ENCODE data around the gene WFIKKN1.

The WFIKKN1 gene

DNA sequence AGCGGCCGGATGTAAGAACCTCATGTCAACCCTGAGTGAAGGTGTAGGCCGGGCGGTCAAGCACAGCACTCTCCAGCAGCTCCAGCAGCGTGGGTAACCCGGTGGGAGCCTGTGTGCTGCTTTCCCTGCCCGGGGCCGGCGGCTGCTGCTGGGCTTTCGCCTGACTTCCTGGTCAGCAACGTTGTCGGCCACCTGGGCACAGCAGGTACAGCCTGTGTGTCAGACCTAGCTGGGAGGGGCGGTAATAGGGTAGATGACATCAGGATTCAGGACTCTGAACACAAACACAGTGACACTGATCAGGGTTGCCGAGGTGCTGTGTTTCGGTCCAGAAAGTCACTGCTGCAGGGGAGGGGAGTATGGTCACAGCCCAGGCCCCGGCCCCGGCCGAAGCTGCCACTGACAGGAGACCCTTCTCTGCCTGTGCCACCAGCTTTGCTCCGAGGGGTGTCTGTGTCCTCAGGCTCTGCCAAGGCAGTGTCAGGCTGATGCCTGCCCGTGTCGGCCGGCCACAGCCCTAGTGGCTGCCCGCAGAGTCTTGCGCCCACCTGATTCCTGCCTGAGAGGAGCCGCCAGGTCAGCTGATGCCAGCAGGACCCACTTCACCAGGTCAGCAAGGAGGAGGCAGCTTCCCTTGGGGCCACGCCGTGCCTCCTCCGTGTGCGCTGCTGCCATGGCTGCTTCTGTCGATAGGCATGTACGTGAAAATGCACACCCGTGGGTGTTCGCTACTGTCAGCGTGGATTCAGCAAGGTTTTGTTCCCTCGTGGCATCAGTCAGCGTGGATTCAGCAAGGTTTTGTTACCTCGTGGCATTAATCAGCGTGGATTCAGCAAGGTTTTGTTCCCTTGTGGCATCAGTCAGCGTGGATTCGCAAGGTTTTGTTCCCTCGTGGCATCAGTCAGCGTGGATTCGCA, 31.7 kb upstream of the WFIKKN1 start:
- ATAC-seq = no peak

DNA sequence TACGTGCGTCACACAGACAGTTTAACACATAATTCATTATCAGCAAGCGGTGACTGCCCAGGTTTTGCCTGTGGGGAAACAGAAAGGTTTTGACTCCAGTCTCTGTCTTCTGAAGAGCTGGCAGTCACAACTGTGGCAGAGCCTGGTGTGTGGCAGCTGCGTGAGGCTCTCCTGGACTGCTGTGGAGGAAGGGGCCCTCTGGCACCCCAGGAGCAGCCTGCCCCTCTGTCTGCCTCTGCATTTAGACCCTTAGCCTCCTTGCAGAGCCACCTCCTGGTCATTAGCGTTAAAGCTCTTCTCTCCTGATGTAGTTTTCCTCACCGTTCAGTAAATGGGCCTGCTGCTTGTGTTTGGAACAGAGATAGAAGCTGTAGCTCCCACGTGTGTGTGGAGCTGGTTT, 30.0 kb upstream of the WFIKKN1 start:
- TF ChIP-seq ZNF70 (CRISPR knock-in tag; IDR thresholded peaks at IDR 0.05) (no peak), ZFP3 (CRISPR knock-in tag; IDR thresholded peaks at IDR 0.05) (no peak), OSR1 (CRISPR knock-in tag; IDR thresholded peaks at IDR 0.05) (no peak), PPARA (CRISPR knock-in tag; IDR thresholded peaks at IDR 0.05; ENCODE audit: borderline replicate concordance) (no peak), ESRRG (CRISPR knock-in tag; IDR thresholded peaks at IDR 0.05) (no peak), ZNF8 (CRISPR knock-in tag; IDR thresholded peaks at IDR 0.05) (no peak)
- TF ChIP-seq, protein P1, sequence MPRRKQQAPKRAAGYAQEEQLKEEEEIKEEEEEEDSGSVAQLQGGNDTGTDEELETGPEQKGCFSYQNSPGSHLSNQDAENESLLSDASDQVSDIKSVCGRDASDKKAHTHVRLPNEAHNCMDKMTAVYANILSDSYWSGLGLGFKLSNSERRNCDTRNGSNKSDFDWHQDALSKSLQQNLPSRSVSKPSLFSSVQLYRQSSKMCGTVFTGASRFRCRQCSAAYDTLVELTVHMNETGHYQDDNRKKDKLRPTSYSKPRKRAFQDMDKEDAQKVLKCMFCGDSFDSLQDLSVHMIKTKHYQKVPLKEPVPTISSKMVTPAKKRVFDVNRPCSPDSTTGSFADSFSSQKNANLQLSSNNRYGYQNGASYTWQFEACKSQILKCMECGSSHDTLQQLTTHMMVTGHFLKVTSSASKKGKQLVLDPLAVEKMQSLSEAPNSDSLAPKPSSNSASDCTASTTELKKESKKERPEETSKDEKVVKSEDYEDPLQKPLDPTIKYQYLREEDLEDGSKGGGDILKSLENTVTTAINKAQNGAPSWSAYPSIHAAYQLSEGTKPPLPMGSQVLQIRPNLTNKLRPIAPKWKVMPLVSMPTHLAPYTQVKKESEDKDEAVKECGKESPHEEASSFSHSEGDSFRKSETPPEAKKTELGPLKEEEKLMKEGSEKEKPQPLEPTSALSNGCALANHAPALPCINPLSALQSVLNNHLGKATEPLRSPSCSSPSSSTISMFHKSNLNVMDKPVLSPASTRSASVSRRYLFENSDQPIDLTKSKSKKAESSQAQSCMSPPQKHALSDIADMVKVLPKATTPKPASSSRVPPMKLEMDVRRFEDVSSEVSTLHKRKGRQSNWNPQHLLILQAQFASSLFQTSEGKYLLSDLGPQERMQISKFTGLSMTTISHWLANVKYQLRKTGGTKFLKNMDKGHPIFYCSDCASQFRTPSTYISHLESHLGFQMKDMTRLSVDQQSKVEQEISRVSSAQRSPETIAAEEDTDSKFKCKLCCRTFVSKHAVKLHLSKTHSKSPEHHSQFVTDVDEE (CRISPR knock-in tag; IDR thresholded peaks at IDR 0.05) = no peak
- TF ChIP-seq, protein P2, sequence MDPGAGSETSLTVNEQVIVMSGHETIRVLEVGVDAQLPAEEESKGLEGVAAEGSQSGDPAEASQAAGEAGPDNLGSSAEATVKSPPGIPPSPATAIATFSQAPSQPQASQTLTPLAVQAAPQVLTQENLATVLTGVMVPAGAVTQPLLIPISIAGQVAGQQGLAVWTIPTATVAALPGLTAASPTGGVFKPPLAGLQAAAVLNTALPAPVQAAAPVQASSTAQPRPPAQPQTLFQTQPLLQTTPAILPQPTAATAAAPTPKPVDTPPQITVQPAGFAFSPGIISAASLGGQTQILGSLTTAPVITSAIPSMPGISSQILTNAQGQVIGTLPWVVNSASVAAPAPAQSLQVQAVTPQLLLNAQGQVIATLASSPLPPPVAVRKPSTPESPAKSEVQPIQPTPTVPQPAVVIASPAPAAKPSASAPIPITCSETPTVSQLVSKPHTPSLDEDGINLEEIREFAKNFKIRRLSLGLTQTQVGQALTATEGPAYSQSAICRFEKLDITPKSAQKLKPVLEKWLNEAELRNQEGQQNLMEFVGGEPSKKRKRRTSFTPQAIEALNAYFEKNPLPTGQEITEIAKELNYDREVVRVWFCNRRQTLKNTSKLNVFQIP (CRISPR knock-in tag; IDR thresholded peaks at IDR 0.05; ENCODE audit: borderline replicate concordance, low read depth) = no peak
- TF ChIP-seq, protein P3, sequence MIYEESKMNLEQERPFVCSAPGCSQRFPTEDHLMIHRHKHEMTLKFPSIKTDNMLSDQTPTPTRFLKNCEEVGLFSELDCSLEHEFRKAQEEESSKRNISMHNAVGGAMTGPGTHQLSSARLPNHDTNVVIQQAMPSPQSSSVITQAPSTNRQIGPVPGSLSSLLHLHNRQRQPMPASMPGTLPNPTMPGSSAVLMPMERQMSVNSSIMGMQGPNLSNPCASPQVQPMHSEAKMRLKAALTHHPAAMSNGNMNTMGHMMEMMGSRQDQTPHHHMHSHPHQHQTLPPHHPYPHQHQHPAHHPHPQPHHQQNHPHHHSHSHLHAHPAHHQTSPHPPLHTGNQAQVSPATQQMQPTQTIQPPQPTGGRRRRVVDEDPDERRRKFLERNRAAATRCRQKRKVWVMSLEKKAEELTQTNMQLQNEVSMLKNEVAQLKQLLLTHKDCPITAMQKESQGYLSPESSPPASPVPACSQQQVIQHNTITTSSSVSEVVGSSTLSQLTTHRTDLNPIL (CRISPR knock-in tag; IDR thresholded peaks at IDR 0.05; ENCODE audit: low read depth) = no peak
- ATAC-seq = peak; percentile 67

More for the DNA sequence above, 31.7 kb upstream of the WFIKKN1 start:
- TF ChIP-seq SNAI2 (CRISPR knock-in tag; IDR thresholded peaks at IDR 0.05) (no peak), ZFP30 (CRISPR knock-in tag; IDR thresholded peaks at IDR 0.05) (no peak), ESRRG (CRISPR knock-in tag; IDR thresholded peaks at IDR 0.05) (no peak), ARNTL (CRISPR knock-in tag; IDR thresholded peaks at IDR 0.05; ENCODE audit: borderline replicate concordance, low read depth) (no peak), BACH2 (CRISPR knock-in tag; IDR thresholded peaks at IDR 0.05; ENCODE audit: borderline replicate concordance) (no peak), ISL1 (CRISPR knock-in tag; IDR thresholded peaks at IDR 0.05) (no peak), OSR1 (CRISPR knock-in tag; IDR thresholded peaks at IDR 0.05) (no peak), ZC3H10 (CRISPR knock-in tag; IDR thresholded peaks at IDR 0.05) (no peak), RARB (CRISPR knock-in tag; IDR thresholded peaks at IDR 0.05) (no peak), TCF4 (CRISPR knock-in tag; IDR thresholded peaks at IDR 0.05; ENCODE audit: borderline replicate concordance) (no peak)
- TF ChIP-seq, protein P2 (CRISPR knock-in tag; IDR thresholded peaks at IDR 0.05; ENCODE audit: borderline replicate concordance, low read depth) = no peak
- TF ChIP-seq, protein P4, sequence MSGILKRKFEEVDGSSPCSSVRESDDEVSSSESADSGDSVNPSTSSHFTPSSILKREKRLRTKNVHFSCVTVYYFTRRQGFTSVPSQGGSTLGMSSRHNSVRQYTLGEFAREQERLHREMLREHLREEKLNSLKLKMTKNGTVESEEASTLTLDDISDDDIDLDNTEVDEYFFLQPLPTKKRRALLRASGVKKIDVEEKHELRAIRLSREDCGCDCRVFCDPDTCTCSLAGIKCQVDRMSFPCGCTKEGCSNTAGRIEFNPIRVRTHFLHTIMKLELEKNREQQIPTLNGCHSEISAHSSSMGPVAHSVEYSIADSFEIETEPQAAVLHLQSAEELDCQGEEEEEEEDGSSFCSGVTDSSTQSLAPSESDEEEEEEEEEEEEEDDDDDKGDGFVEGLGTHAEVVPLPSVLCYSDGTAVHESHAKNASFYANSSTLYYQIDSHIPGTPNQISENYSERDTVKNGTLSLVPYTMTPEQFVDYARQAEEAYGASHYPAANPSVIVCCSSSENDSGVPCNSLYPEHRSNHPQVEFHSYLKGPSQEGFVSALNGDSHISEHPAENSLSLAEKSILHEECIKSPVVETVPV (CRISPR knock-in tag; IDR thresholded peaks at IDR 0.05) = no peak

DNA sequence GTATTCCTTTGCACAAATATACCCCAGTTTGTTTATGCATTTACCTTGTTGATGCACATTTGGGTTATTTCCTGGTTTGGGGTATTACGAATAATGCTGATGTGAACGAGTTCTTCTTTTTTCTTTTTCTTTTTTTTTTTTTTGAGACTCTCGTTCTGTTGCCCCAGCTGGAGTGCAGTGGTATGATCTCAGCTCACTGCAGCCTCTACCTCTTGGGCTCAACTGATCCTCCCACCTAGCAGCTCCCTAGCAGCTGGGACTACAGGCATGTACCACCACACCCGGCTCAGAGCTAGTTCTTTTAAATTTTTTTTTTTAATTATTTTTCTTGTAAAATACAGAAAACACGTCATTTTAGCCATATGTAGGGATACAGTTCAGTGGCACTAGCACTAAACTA, 26.9 kb upstream of the WFIKKN1 start:
- TF ChIP-seq, protein P3 (CRISPR knock-in tag; IDR thresholded peaks at IDR 0.05; ENCODE audit: low read depth) = no peak
- TF ChIP-seq ZNF8 (CRISPR knock-in tag; IDR thresholded peaks at IDR 0.05) (no peak), OSR1 (CRISPR knock-in tag; IDR thresholded peaks at IDR 0.05) (no peak), SNAI2 (CRISPR knock-in tag; IDR thresholded peaks at IDR 0.05) (no peak), ZNF565 (CRISPR knock-in tag; conservative IDR thresholded peaks at IDR 0.05; ENCODE audit: low read depth) (no peak), CSDC2 (CRISPR knock-in tag; IDR thresholded peaks at IDR 0.05) (no peak), BACH2 (CRISPR knock-in tag; IDR thresholded peaks at IDR 0.05; ENCODE audit: borderline replicate concordance) (no peak), GLIS3 (CRISPR knock-in tag; IDR thresholded peaks at IDR 0.05) (no peak), RARB (CRISPR knock-in tag; IDR thresholded peaks at IDR 0.05) (no peak), TCF4 (CRISPR knock-in tag; IDR thresholded peaks at IDR 0.05; ENCODE audit: borderline replicate concordance) (no peak)
- no peak for ATAC-seq

Data from SK-N-SH treated with all-trans-retinoic acid at 6 μM for 48 hours (cell line).